ENCODE measurements around the gene SHROOM3.

GRCh38 chr4:76690011-76690905, 255.2 kb downstream of the SHROOM3 start:
- TF ChIP-seq POLR2AphosphoS5 (IDR thresholded peaks at IDR 0.05; ENCODE audit: insufficient read depth in 1 of 2, low read depth in 1 of 2) (no peak), CTCF (IDR thresholded peaks at IDR 0.05) (no peak)
